ENCODE data around the gene DCAF6. TPM values are rescaled to one million over a fixed set of nuclear protein-coding genes. Genes with fewer than 3 reads are reported as not detected.

Gene DCAF6
- polyA plus RNA-seq, 2 donors = 17.7 to 18.0 TPM

DNA sequence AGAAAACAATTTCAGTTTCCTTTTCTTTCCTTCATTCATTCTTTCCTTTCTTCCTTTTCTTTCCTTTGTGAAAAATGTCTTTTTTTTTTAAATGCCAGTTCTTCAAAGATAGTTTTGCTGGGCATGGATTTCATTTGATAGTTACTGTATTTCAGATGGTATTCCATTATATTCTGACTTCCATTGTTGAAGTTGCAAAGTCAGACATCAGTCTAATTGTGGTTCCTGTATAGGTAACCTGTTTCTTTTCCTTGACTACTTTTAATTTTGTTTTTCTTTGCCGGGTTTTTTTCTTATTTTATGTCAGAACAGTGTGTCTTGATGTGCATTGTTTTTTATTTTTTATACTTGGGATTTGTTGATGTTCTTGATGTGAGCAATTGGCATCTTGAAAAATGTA lies 40.8 kb downstream of the DCAF6 start:
- Histone ChIP-seq H3K4me3 (ENCODE audit: low read depth in 1 of 2, low read length in 2 of 2) (no peak overlapping the region), H3K9me3 (ENCODE audit: control insufficient read depth in 2 of 2, insufficient read depth in 1 of 2, low read depth in 1 of 2, low read length in 1 of 2) (no peaks in the 10 kb centered on the region), H3K4me1 (ENCODE audit: control insufficient read depth in 2 of 2, insufficient read depth in 2 of 2, low read length in 1 of 2) (no peaks in the 10 kb centered on the region), H3K27ac (ENCODE audit: low read depth in 2 of 2, low read length in 1 of 2) (no peak overlapping the region), H3K36me3 (ENCODE audit: control insufficient read depth in 2 of 2, insufficient read depth in 2 of 2, low read length in 1 of 2) (no peaks in the 10 kb centered on the region), H3K27me3 (ENCODE audit: control insufficient read depth in 1 of 2, insufficient read depth in 2 of 2, low read length in 2 of 2) (no peaks in the 10 kb centered on the region)
- WGBS, 2 donors = 94 to 95% methylated on average over 1 of the region's 1 CpG

- peaks cover 0 to 3% of the 10 kb centered on the region in 2 donors for H3K36me3 ChIP-seq (ENCODE audit: control insufficient read depth in 2 of 2, insufficient read depth in 2 of 2, low read length in 1 of 2)
- no peak overlapping the region for H3K27ac ChIP-seq (ENCODE audit: low read depth in 2 of 2, low read length in 1 of 2)
- H3K4me3 ChIP-seq (ENCODE audit: low read depth in 1 of 2, low read length in 2 of 2) = no peak overlapping the region
- no peaks in the 10 kb centered on the region for H3K4me1 ChIP-seq (ENCODE audit: control insufficient read depth in 2 of 2, insufficient read depth in 2 of 2, low read length in 1 of 2)
- no peaks in the 10 kb centered on the region for H3K27me3 ChIP-seq (ENCODE audit: control insufficient read depth in 1 of 2, insufficient read depth in 2 of 2, low read length in 2 of 2)
- WGBS, 2 donors = 97 to 98% methylated on average over 9 of the region's 9 CpGs
- no peaks in the 10 kb centered on the region for H3K9me3 ChIP-seq (ENCODE audit: control insufficient read depth in 2 of 2, insufficient read depth in 1 of 2, low read depth in 1 of 2, low read length in 1 of 2)
These were observed 45.5 kb downstream of the DCAF6 start for GRCh38 chr1:167981933-167982332.

DNA sequence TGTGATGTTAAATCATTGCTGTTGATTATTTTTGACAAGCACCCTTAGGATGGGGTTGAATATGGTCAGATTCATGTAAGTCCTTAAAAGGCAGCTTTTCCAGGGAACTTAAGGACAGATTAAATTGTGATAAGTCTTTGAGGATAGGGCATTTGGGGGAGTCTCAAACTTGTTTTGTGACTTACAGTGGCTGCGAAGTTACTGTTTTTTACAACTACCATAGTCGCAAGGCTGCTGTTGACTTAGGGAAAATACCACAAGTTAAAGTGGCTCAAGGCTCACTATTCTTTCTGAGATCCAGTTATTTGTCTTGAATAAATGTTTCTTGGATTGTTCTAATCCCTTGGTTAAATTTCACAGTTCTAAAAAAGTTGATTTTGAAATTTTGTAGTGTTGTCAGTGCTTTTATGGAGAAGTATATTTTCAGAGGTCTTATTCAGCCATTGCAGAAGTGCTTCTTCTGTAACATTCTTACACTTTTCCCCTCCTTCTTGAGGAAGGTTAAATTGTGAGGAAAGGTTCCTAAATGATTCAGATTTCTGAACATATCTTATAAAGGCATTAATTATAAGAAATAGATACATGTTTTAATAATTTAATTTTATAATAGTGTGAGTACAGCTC lies 47.4 kb downstream of the DCAF6 start:
- no peaks in the 10 kb centered on the region for H3K4me1 ChIP-seq (ENCODE audit: control insufficient read depth in 2 of 2, insufficient read depth in 2 of 2, low read length in 1 of 2)
- WGBS, 2 donors = 91 to 95% methylated on average over 2 of the region's 2 CpGs
- peaks cover 0 to 3% of the 10 kb centered on the region in 2 donors for H3K36me3 ChIP-seq (ENCODE audit: control insufficient read depth in 2 of 2, insufficient read depth in 2 of 2, low read length in 1 of 2)
- no peaks in the 10 kb centered on the region for H3K27me3 ChIP-seq (ENCODE audit: control insufficient read depth in 1 of 2, insufficient read depth in 2 of 2, low read length in 2 of 2)
- no peaks in the 10 kb centered on the region for H3K9me3 ChIP-seq (ENCODE audit: control insufficient read depth in 2 of 2, insufficient read depth in 1 of 2, low read depth in 1 of 2, low read length in 1 of 2)
- H3K27ac ChIP-seq (ENCODE audit: low read depth in 2 of 2, low read length in 1 of 2) = no peak overlapping the region
- H3K4me3 ChIP-seq (ENCODE audit: low read depth in 1 of 2, low read length in 2 of 2) = no peak overlapping the region

- no peak overlapping the region for H3K4me3 ChIP-seq (ENCODE audit: low read depth in 1 of 2, low read length in 2 of 2)
- H3K36me3 ChIP-seq (ENCODE audit: control insufficient read depth in 2 of 2, insufficient read depth in 2 of 2, low read length in 1 of 2) = peaks cover 0 to 3% of the 10 kb centered on the region in 2 donors
- H3K27ac ChIP-seq (ENCODE audit: low read depth in 2 of 2, low read length in 1 of 2) = no peak overlapping the region
- no peaks in the 10 kb centered on the region for H3K4me1 ChIP-seq (ENCODE audit: control insufficient read depth in 2 of 2, insufficient read depth in 2 of 2, low read length in 1 of 2)
- WGBS, 2 donors = 75 to 84% methylated on average over 8 of the region's 8 CpGs
- H3K9me3 ChIP-seq (ENCODE audit: control insufficient read depth in 2 of 2, insufficient read depth in 1 of 2, low read depth in 1 of 2, low read length in 1 of 2) = no peaks in the 10 kb centered on the region
- H3K27me3 ChIP-seq (ENCODE audit: control insufficient read depth in 1 of 2, insufficient read depth in 2 of 2, low read length in 2 of 2) = no peaks in the 10 kb centered on the region
These were observed 48.5 kb downstream of the DCAF6 start for GRCh38 chr1:167984886-167985489.

DNA sequence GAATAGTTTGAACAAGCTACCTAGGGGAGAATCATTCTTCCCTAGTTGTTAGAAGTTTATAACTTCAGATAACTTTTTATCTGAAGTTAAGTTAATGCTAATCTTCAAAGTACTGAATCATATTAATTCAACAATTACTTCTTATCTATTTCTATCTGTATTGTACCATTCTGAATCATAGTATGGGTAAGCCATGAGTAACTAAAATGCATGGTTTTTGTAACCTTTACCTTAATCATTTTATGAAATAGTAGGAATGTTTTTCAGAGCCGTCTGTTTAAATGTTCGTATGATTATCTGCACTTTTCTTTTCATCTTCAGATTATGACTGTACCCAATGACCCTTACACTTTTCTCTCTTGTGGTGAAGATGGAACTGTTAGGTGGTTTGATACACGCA lies 50.7 kb downstream of the DCAF6 start:
- WGBS, 2 donors = 77 to 90% methylated on average over 3 of the region's 3 CpGs
- no peaks in the 10 kb centered on the region for H3K27me3 ChIP-seq (ENCODE audit: control insufficient read depth in 1 of 2, insufficient read depth in 2 of 2, low read length in 2 of 2)
- no peaks in the 10 kb centered on the region for H3K4me1 ChIP-seq (ENCODE audit: control insufficient read depth in 2 of 2, insufficient read depth in 2 of 2, low read length in 1 of 2)
- no peak overlapping the region for H3K27ac ChIP-seq (ENCODE audit: low read depth in 2 of 2, low read length in 1 of 2)
- H3K9me3 ChIP-seq (ENCODE audit: control insufficient read depth in 2 of 2, insufficient read depth in 1 of 2, low read depth in 1 of 2, low read length in 1 of 2) = no peaks in the 10 kb centered on the region
- H3K36me3 ChIP-seq (ENCODE audit: control insufficient read depth in 2 of 2, insufficient read depth in 2 of 2, low read length in 1 of 2) = peaks cover 0 to 4% of the 10 kb centered on the region in 2 donors
- no peak overlapping the region for H3K4me3 ChIP-seq (ENCODE audit: low read depth in 1 of 2, low read length in 2 of 2)

GRCh38 chr1:167991546-167991945 lies 55.1 kb downstream of the DCAF6 start:
- H3K4me3 ChIP-seq (ENCODE audit: low read depth in 1 of 2, low read length in 2 of 2) = no peak overlapping the region
- H3K36me3 ChIP-seq (ENCODE audit: control insufficient read depth in 2 of 2, insufficient read depth in 2 of 2, low read length in 1 of 2) = peaks cover 0 to 2% of the 10 kb centered on the region in 2 donors
- H3K27me3 ChIP-seq (ENCODE audit: control insufficient read depth in 1 of 2, insufficient read depth in 2 of 2, low read length in 2 of 2) = no peaks in the 10 kb centered on the region
- H3K9me3 ChIP-seq (ENCODE audit: control insufficient read depth in 2 of 2, insufficient read depth in 1 of 2, low read depth in 1 of 2, low read length in 1 of 2) = no peaks in the 10 kb centered on the region
- 52 to 67% methylated on average over 2 of the region's 2 CpGs for WGBS, 2 donors
- H3K27ac ChIP-seq (ENCODE audit: low read depth in 2 of 2, low read length in 1 of 2) = no peak overlapping the region
- H3K4me1 ChIP-seq (ENCODE audit: control insufficient read depth in 2 of 2, insufficient read depth in 2 of 2, low read length in 1 of 2) = no peaks in the 10 kb centered on the region

DNA sequence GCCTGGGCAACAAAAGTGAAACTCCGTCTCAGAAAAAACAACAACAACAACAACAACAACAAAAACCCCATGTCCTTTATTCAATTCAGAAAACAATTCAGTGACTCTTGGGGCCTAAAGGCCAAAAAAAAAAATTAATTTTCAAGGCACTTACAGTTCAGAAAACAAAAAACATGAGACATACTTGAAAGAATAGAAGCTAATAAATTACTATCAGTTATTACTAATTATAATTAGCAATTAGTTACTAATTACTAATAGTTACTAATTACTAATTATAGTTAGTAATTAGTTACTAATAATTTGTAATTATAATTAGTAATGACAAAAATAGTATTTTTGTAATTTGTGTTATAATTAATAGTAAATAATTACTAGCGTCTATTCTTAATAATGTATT lies 57.2 kb downstream of the DCAF6 start:
- WGBS, 2 donors = 91 to 95% methylated on average over 2 of the region's 2 CpGs
- Histone ChIP-seq H3K27me3 (ENCODE audit: control insufficient read depth in 1 of 2, insufficient read depth in 2 of 2, low read length in 2 of 2) (no peaks in the 10 kb centered on the region), H3K27ac (ENCODE audit: low read depth in 2 of 2, low read length in 1 of 2) (no peak overlapping the region), H3K4me1 (ENCODE audit: control insufficient read depth in 2 of 2, insufficient read depth in 2 of 2, low read length in 1 of 2) (no peaks in the 10 kb centered on the region), H3K36me3 (ENCODE audit: control insufficient read depth in 2 of 2, insufficient read depth in 2 of 2, low read length in 1 of 2) (peaks cover 0 to 2% of the 10 kb centered on the region in 2 donors), H3K9me3 (ENCODE audit: control insufficient read depth in 2 of 2, insufficient read depth in 1 of 2, low read depth in 1 of 2, low read length in 1 of 2) (no peaks in the 10 kb centered on the region), H3K4me3 (ENCODE audit: low read depth in 1 of 2, low read length in 2 of 2) (no peak overlapping the region)

- Histone ChIP-seq H3K27ac (ENCODE audit: low read depth in 2 of 2, low read length in 1 of 2) (no peak overlapping the region), H3K4me3 (ENCODE audit: low read depth in 1 of 2, low read length in 2 of 2) (no peak overlapping the region), H3K36me3 (ENCODE audit: control insufficient read depth in 2 of 2, insufficient read depth in 2 of 2, low read length in 1 of 2) (peaks cover 0 to 2% of the 10 kb centered on the region in 2 donors), H3K9me3 (ENCODE audit: control insufficient read depth in 2 of 2, insufficient read depth in 1 of 2, low read depth in 1 of 2, low read length in 1 of 2) (no peaks in the 10 kb centered on the region), H3K27me3 (ENCODE audit: control insufficient read depth in 1 of 2, insufficient read depth in 2 of 2, low read length in 2 of 2) (no peaks in the 10 kb centered on the region), H3K4me1 (ENCODE audit: control insufficient read depth in 2 of 2, insufficient read depth in 2 of 2, low read length in 1 of 2) (no peaks in the 10 kb centered on the region)
- WGBS, 2 donors = 66 to 71% methylated on average over 2 of the region's 2 CpGs
These were observed 58.1 kb downstream of the DCAF6 start for GRCh38 chr1:167994560-167994959.

- Histone ChIP-seq H3K4me3 (ENCODE audit: low read depth in 1 of 2, low read length in 2 of 2) (no peak overlapping the region), H3K36me3 (ENCODE audit: control insufficient read depth in 2 of 2, insufficient read depth in 2 of 2, low read length in 1 of 2) (peaks cover 0 to 2% of the 10 kb centered on the region in 2 donors), H3K27ac (ENCODE audit: low read depth in 2 of 2, low read length in 1 of 2) (no peak overlapping the region), H3K4me1 (ENCODE audit: control insufficient read depth in 2 of 2, insufficient read depth in 2 of 2, low read length in 1 of 2) (no peaks in the 10 kb centered on the region), H3K9me3 (ENCODE audit: control insufficient read depth in 2 of 2, insufficient read depth in 1 of 2, low read depth in 1 of 2, low read length in 1 of 2) (no peaks in the 10 kb centered on the region), H3K27me3 (ENCODE audit: control insufficient read depth in 1 of 2, insufficient read depth in 2 of 2, low read length in 2 of 2) (no peaks in the 10 kb centered on the region)
- 88 to 91% methylated on average over 3 of the region's 3 CpGs for WGBS, 2 donors
These were observed 58.6 kb downstream of the DCAF6 start for GRCh38 chr1:167995038-167995437.

DNA sequence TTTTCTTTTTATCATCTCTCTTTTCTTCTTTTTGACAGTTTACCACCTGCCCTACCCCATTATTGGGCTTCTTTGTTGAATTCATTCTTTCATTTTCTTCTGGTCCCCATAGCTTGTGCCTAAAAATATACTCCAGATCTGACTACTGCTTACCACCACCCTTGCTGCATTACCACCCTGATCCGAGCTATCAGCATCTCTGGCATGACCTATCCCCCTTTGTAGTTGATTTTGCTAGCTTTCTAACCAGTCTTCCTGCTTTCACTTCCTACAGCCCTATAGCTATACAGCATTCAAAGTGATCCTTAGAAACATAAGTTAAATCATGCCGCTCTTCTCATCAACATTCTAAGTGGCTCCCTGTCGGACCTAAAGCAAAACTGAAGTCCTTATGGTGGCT lies 59.8 kb downstream of the DCAF6 start:
- WGBS, 2 donors = 90 to 95% methylated on average over 3 of the region's 3 CpGs
- H3K9me3 ChIP-seq (ENCODE audit: control insufficient read depth in 2 of 2, insufficient read depth in 1 of 2, low read depth in 1 of 2, low read length in 1 of 2) = no peaks in the 10 kb centered on the region
- H3K36me3 ChIP-seq (ENCODE audit: control insufficient read depth in 2 of 2, insufficient read depth in 2 of 2, low read length in 1 of 2) = peaks cover 0 to 2% of the 10 kb centered on the region in 2 donors
- H3K4me1 ChIP-seq (ENCODE audit: control insufficient read depth in 2 of 2, insufficient read depth in 2 of 2, low read length in 1 of 2) = no peaks in the 10 kb centered on the region
- no peaks in the 10 kb centered on the region for H3K27me3 ChIP-seq (ENCODE audit: control insufficient read depth in 1 of 2, insufficient read depth in 2 of 2, low read length in 2 of 2)
- H3K4me3 ChIP-seq (ENCODE audit: low read depth in 1 of 2, low read length in 2 of 2) = no peak overlapping the region
- H3K27ac ChIP-seq (ENCODE audit: low read depth in 2 of 2, low read length in 1 of 2) = no peak overlapping the region
